ENCODE data around the gene TBC1D17. TPM values are rescaled to one million over a fixed set of nuclear protein-coding genes. Genes with fewer than 3 reads are reported as not detected.

Gene TBC1D17
- total RNA-seq, 2 experiments from 2014 or later: 22.6 to 24.0 TPM

- H3K4me3 Mint-ChIP-seq: no peak overlapping the region
- H3K9me3 Mint-ChIP-seq: no peaks in the 10 kb centered on the region
- no peak for DNase-seq
- no peak overlapping the region for H3K27ac Mint-ChIP-seq
- H3K36me3 Mint-ChIP-seq: peaks cover 20% of the 10 kb centered on the region
- no peaks in the 10 kb centered on the region for H3K27me3 Mint-ChIP-seq
- peaks cover 30% of the 10 kb centered on the region for H3K4me1 Mint-ChIP-seq
Measured at GRCh38 chr19:49863254-49863934, 14.1 kb upstream of the TBC1D17 start.

DNA sequence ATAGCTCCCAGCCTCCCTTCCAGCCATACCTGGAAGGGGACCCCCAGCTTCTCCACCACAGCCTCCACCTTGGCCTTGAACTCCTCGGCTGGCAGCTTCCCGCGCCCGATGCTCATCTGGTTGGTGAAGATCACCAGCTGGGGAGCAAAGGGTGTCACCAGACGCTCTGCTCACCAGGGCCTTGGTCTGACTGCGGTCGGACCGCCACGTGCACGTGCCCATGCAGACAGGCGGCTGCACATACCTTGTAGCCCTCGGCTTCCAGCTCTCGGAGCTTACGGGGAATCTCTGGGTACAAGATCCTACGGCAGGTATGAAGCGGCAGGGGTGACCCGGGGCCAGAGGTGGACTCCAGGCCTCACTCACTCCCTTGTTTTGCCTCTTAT is 13.6 kb upstream of the TBC1D17 start:
- Mint-ChIP-seq H3K4me1 (peaks cover 31% of the 10 kb centered on the region), H3K4me3 (no peak overlapping the region), H3K27me3 (no peaks in the 10 kb centered on the region), H3K9me3 (no peaks in the 10 kb centered on the region), H3K36me3 (peaks cover 20% of the 10 kb centered on the region), H3K27ac (no peak overlapping the region)
- DNase-seq: no peak

DNA sequence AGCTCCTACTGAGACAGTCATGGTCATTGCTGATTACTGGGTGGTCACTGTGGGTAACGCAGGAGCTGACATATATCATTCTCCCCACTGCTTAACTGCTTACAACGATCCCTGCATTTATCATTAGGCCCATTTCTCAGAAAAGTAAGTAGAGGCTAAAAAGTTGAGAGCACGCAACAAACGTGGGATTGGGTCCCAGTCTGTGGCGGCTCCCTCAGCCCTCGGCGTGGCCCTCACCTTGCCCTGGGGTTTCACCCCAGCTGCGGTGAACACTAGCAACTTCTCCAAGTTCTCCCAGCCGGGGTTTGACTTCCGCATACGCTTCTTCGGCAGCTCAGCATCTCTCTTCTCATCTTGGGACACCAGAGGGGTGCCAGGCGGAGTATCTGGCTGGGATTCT is 12.6 kb upstream of the TBC1D17 start:
- peaks cover 20% of the 10 kb centered on the region for H3K36me3 Mint-ChIP-seq
- no peak for DNase-seq
- H3K27ac Mint-ChIP-seq: no peak overlapping the region
- H3K4me3 Mint-ChIP-seq: no peak overlapping the region
- H3K9me3 Mint-ChIP-seq: no peaks in the 10 kb centered on the region
- H3K4me1 Mint-ChIP-seq: peaks cover 31% of the 10 kb centered on the region
- H3K27me3 Mint-ChIP-seq: no peaks in the 10 kb centered on the region

GRCh38 chr19:49866933-49867782 is 10.3 kb upstream of the TBC1D17 start, which contains the start of gene PNKP:
PNKP (minus strand) TSS chr19:49867576; CDS start chr19:49867204, 372 bp downstream.
- no peaks in the 10 kb centered on the region for H3K9me3 Mint-ChIP-seq
- H3K27ac Mint-ChIP-seq: peak within 1 kb of the TSS; percentile 96
- H3K27me3 Mint-ChIP-seq: no peaks in the 10 kb centered on the region
- H3K36me3 Mint-ChIP-seq: peaks cover 19% of the 10 kb centered on the region
- H3K4me3 Mint-ChIP-seq: peak within 1 kb of the TSS; percentile 98
- peak; percentile 86 for DNase-seq
- H3K4me1 Mint-ChIP-seq: peaks cover 40% of the 10 kb centered on the region

DNA sequence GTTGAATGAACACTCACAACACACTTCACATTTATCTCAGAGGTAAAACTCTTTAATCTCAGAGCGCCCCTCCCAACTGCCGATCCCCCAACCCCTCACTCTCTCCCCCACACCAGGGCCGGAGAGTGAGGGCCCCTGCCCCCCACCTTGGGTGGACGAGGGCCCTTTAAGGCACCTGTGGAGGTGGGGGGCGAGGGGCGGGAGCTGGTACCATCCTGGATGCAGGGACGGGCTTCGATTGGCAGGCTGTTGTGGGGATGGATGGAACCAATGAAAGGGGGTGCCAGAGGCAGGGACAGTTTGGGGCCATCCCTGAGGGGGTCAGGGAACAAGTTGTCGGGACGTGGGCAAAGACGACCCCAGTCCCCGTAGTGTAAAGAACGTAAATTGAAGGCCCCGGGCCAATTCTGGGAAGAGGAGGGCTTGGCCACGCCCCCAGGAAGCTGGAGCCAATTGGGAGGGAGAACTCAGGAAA is 8.5 kb upstream of the TBC1D17 start:
- DNase-seq: no peak
- no peak overlapping the region for H3K4me3 Mint-ChIP-seq
- no peaks in the 10 kb centered on the region for H3K27me3 Mint-ChIP-seq
- H3K9me3 Mint-ChIP-seq: no peaks in the 10 kb centered on the region
- peaks cover 42% of the 10 kb centered on the region for H3K4me1 Mint-ChIP-seq
- no peak overlapping the region for H3K27ac Mint-ChIP-seq
- peaks cover 15% of the 10 kb centered on the region for H3K36me3 Mint-ChIP-seq

- Mint-ChIP-seq H3K4me1 (peaks cover 39% of the 10 kb centered on the region), H3K27ac (peak overlapping the region; percentile 73), H3K27me3 (no peaks in the 10 kb centered on the region), H3K36me3 (peaks cover 15% of the 10 kb centered on the region), H3K9me3 (no peaks in the 10 kb centered on the region), H3K4me3 (no peak overlapping the region)
- peak; percentile 89 for DNase-seq
Measured at GRCh38 chr19:49869484-49870308, 7.8 kb upstream of the TBC1D17 start.

- H3K9me3 Mint-ChIP-seq: no peaks in the 10 kb centered on the region
- DNase-seq: no peak
- H3K27me3 Mint-ChIP-seq: no peaks in the 10 kb centered on the region
- H3K27ac Mint-ChIP-seq: peak overlapping the region; percentile 73
- H3K4me3 Mint-ChIP-seq: no peak overlapping the region
- H3K4me1 Mint-ChIP-seq: peaks cover 38% of the 10 kb centered on the region
- H3K36me3 Mint-ChIP-seq: peaks cover 8% of the 10 kb centered on the region
Measured at GRCh38 chr19:49870309-49870901, 7.1 kb upstream of the TBC1D17 start.

- H3K9me3 Mint-ChIP-seq: no peaks in the 10 kb centered on the region
- peaks cover 31% of the 10 kb centered on the region for H3K4me1 Mint-ChIP-seq
- no peaks in the 10 kb centered on the region for H3K27me3 Mint-ChIP-seq
- DNase-seq: no peak
- no peak overlapping the region for H3K4me3 Mint-ChIP-seq
- H3K27ac Mint-ChIP-seq: no peak overlapping the region
- no peaks in the 10 kb centered on the region for H3K36me3 Mint-ChIP-seq
Measured at GRCh38 chr19:49871349-49871985, 6.0 kb upstream of the TBC1D17 start.

DNA sequence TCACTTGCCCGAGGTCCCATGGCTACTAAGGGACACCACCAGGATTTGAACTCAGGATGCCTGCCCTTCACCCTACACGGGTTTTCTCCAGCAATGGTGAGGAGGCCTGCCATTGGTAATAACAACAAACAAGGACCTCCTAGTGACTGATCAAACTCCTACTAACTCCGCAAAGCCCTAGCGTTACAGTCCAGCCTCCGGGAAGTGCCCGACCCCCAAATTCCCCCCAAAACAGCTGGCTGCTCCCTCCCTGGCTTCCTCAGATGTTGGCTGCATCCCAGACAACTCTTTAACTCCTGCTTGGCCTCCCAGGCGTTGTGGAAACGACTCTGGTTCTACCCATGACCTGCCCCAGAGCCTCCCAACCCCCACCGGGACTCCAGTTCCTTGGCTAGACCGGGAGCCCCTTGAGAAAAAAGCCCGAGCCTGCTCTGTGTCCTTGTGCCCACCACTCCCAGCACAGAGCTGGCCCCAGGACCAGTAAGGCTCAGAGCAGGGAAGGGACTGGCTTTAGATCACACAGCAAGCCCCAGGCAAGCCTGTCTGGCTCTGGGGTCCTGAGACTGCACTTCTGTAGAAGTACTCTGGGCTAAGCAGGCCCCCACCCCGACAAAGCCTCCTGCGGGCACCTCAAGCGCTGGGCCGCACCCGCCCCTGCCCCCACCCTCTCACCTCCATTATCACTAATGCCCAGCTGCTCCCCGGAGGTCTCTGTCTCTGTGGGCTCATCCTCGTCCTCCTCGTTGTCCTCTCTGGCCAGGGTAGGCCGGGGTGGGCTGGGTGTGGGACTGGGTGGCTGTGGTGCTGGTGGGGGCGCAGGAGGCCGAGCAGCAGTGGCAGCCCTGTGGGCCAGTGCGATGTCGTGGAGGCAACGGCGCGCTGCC is 5.0 kb upstream of the TBC1D17 start:
- no peaks in the 10 kb centered on the region for H3K9me3 Mint-ChIP-seq
- H3K27ac Mint-ChIP-seq: no peak overlapping the region
- no peaks in the 10 kb centered on the region for H3K36me3 Mint-ChIP-seq
- no peaks in the 10 kb centered on the region for H3K27me3 Mint-ChIP-seq
- no peak for DNase-seq
- H3K4me3 Mint-ChIP-seq: no peak overlapping the region
- H3K4me1 Mint-ChIP-seq: peaks cover 27% of the 10 kb centered on the region

- no peaks in the 10 kb centered on the region for H3K36me3 Mint-ChIP-seq
- H3K4me3 Mint-ChIP-seq: no peak overlapping the region
- H3K27ac Mint-ChIP-seq: no peak overlapping the region
- H3K9me3 Mint-ChIP-seq: no peaks in the 10 kb centered on the region
- H3K27me3 Mint-ChIP-seq: no peaks in the 10 kb centered on the region
- H3K4me1 Mint-ChIP-seq: peaks cover 24% of the 10 kb centered on the region
- no peak for DNase-seq
Measured at GRCh38 chr19:49873129-49873521, 4.4 kb upstream of the TBC1D17 start.

- Mint-ChIP-seq H3K9me3 (no peaks in the 10 kb centered on the region), H3K27ac (no peak overlapping the region), H3K4me3 (no peak overlapping the region), H3K4me1 (peaks cover 26% of the 10 kb centered on the region), H3K27me3 (no peaks in the 10 kb centered on the region), H3K36me3 (peaks cover 2% of the 10 kb centered on the region)
- DNase-seq: no peak
Measured at GRCh38 chr19:49873834-49874233, 3.7 kb upstream of the TBC1D17 start.

DNA sequence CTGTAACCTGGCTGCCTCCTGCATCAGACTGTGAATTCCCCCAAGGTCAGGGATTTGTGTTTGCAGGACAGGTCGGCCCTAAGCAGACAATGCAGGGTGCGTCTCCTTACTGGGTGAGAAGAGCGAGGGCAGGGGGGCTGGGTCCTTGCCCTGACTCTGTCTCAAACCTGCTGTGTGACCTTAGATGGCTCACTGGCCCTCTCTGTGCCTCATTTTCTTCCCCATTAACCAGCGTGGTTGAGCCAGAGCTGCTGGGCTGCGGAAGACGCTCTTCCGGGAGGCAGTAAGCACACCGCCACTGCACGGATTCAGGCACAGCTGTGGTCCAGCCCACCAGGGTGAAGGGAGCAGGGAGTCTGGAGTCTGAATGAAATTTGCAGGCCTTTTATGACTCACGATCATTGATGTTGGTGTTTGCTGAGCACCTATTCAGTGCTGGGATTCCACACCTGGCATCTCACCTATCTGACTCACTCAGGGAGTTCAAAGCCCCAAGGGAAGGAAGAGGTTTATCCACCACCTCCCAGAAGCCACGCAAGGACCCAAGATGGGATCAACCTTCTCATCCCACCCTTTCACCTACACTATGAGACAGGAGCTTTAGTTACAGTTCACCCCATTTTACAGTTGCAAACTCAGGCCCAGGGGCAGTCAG is 2.9 kb upstream of the TBC1D17 start:
- peaks cover 10% of the 10 kb centered on the region for H3K36me3 Mint-ChIP-seq
- H3K27me3 Mint-ChIP-seq: no peaks in the 10 kb centered on the region
- H3K4me3 Mint-ChIP-seq: no peak overlapping the region
- peak overlapping the region; percentile 50 for H3K27ac Mint-ChIP-seq
- no peak for DNase-seq
- H3K9me3 Mint-ChIP-seq: no peaks in the 10 kb centered on the region
- peaks cover 32% of the 10 kb centered on the region for H3K4me1 Mint-ChIP-seq

GRCh38 chr19:49875177-49875576 is 2.3 kb upstream of the TBC1D17 start:
- Mint-ChIP-seq H3K9me3 (no peaks in the 10 kb centered on the region), H3K4me1 (peaks cover 31% of the 10 kb centered on the region), H3K4me3 (no peak overlapping the region), H3K36me3 (peaks cover 10% of the 10 kb centered on the region), H3K27ac (peak overlapping the region; percentile 50), H3K27me3 (no peaks in the 10 kb centered on the region)
- no peak for DNase-seq

Measured in activated naive CD8-positive, alpha-beta T cell treated with anti-CD3 and anti-CD28 coated beads for 36 hours (primary cell).